Endodermal cell (in vitro differentiated cells): ENCODE measurements around the gene MDM1. TPM values are rescaled to one million over a fixed set of nuclear protein-coding genes. Genes with fewer than 3 reads are reported as not detected.
A peak's percentile ranks its signal among the peaks of the same experiment; 100 is the strongest.

Experiments
- DNase-seq: peaks from one replicate; pipeline ENCODE4 v3.0.0-alpha.2; 2017
- H3K27ac ChIP-seq: 2 replicates; pipeline ENCODE4 v1.5.1; 2013; ENCODE audit warnings: mild to moderate bottlenecking, low read depth, low read length, moderate library complexity
- H3K27me3 ChIP-seq: 2 replicates; pipeline ENCODE4 v1.6.1; 2013; ENCODE audit warnings: mild to moderate bottlenecking, low read length, moderate library complexity; ENCODE audit not compliant: insufficient read depth, control insufficient read depth, poor library complexity, severe bottlenecking
- H3K36me3 ChIP-seq: 2 replicates; pipeline ENCODE4 v1.7.0; 2013; ENCODE audit warnings: mild to moderate bottlenecking, low read length, moderate library complexity; ENCODE audit not compliant: control insufficient read depth, insufficient read depth
- H3K4me1 ChIP-seq: one replicate; pipeline ENCODE4 v1.7.0; 2013; ENCODE audit warnings: low read length; ENCODE audit not compliant: control insufficient read depth, insufficient read depth
- H3K4me3 ChIP-seq: 2 replicates; pipeline ENCODE4 v1.5.1; 2013; ENCODE audit warnings: mild to moderate bottlenecking, low read length, moderate library complexity
- H3K9ac ChIP-seq: 2 replicates; pipeline ENCODE4 v1.6.1; 2013; ENCODE audit warnings: mild to moderate bottlenecking, low read length, moderate library complexity; ENCODE audit not compliant: poor library complexity, severe bottlenecking; ENCODE audit errors: extremely low read depth
- H3K9me3 ChIP-seq: 2 replicates; pipeline ENCODE4 v1.6.1; 2013; ENCODE audit warnings: mild to moderate bottlenecking, low read length, moderate library complexity; ENCODE audit not compliant: control insufficient read depth
- H3K27ac Mint-ChIP-seq: 2 replicates; pipeline ENCODE4 v1.8.0; 2020; ENCODE audit warnings: mixed read lengths
- H3K27me3 Mint-ChIP-seq: 2 replicates; pipeline ENCODE4 v1.8.0; 2021; ENCODE audit warnings: mild to moderate bottlenecking, mixed read lengths; ENCODE audit not compliant: insufficient read depth
- H3K36me3 Mint-ChIP-seq: 2 replicates; pipeline ENCODE4 v1.8.0; 2020; ENCODE audit warnings: low read depth, mixed read lengths
- H3K4me1 Mint-ChIP-seq: 2 replicates; pipeline ENCODE4 v1.8.0; 2020; ENCODE audit warnings: mixed read lengths
- H3K4me3 Mint-ChIP-seq: 2 replicates; pipeline ENCODE4 v1.8.0; 2020; ENCODE audit warnings: mild to moderate bottlenecking, moderate library complexity, mixed read lengths
- H3K9me3 Mint-ChIP-seq: 2 replicates; pipeline ENCODE4 v1.8.0; 2020; ENCODE audit warnings: mild to moderate bottlenecking, mixed read lengths
- CTCF ChIP-seq: fragments of 200-600 bp; sonication (generic); conservative IDR thresholded peaks from 2 replicates; pipeline ENCODE4 v1.5.0; 2021; ENCODE audit warnings: antibody characterized with exemption, mild to moderate bottlenecking
- WGBS, 2 experiments: methylation state at CpG; one replicate each; pipeline versions ENCODE4 v1.1.5 to v1.1.7; 2013; ENCODE audit warnings: missing lambda C conversion rate in 2 of 2, mixed read lengths in 1 of 2; ENCODE audit not compliant: insufficient coverage in 1 of 2, insufficient read length in 1 of 2; 5-methylcytosine and 5-hydroxymethylcytosine counted together
- total RNA-seq, 2 donors: library from RNA; stranded (reverse); fragmentation: NEBNext Ultra II Directional in 1 of 2; extraction: Animal tissue kit (Norgen Biotek cat#: 25700) in 1 of 2; gene quantifications; 2 replicates in 1 of 2; 3 replicates in 1 of 2; pipeline ENCODE4 v1.2.1, GENCODE V29; 2021

MDM1 gene
- total RNA-seq, 2 donors from 2014 or later = 20.2 to 21.2 TPM

- 98 to 100% methylated on average over 1 to 3 of the region's 3 CpGs for WGBS, 2 experiments
- Histone ChIP-seq H3K9ac (no peak overlapping the region), H3K36me3 (peaks cover 26% of the 10 kb centered on the region), H3K27me3 (no peaks in the 10 kb centered on the region), H3K9me3 (no peaks in the 10 kb centered on the region), H3K27ac (no peak overlapping the region), H3K4me1 (peaks cover 3% of the 10 kb centered on the region), H3K4me3 (no peak overlapping the region)
- Mint-ChIP-seq H3K4me3 (no peak overlapping the region), H3K9me3 (no peaks in the 10 kb centered on the region), H3K36me3 (peaks cover 21% of the 10 kb centered on the region), H3K27ac (no peak overlapping the region), H3K27me3 (no peaks in the 10 kb centered on the region), H3K4me1 (peaks cover 15% of the 10 kb centered on the region)
- TF ChIP-seq CTCF = no peak
- DNase-seq = no peak
Observed at GRCh38 chr12:68324531-68324930, 7.6 kb downstream of the MDM1 start.

GRCh38 chr12:68321140-68321539 is 11.0 kb downstream of the MDM1 start:
- 100% methylated on average over 1 of the region's 2 CpGs; no CpG with 5 or more reads in 1 of the 2 experiments for WGBS, 2 experiments
- no peak overlapping the region for H3K27ac Mint-ChIP-seq
- Histone ChIP-seq H3K4me3 (no peak overlapping the region), H3K9me3 (no peaks in the 10 kb centered on the region), H3K27ac (no peak overlapping the region), H3K4me1 (no peaks in the 10 kb centered on the region), H3K27me3 (no peaks in the 10 kb centered on the region), H3K9ac (no peak overlapping the region), H3K36me3 (peaks cover 25% of the 10 kb centered on the region)
- H3K36me3 Mint-ChIP-seq = peaks cover 6% of the 10 kb centered on the region
- H3K4me1 Mint-ChIP-seq = peaks cover 2% of the 10 kb centered on the region
- no peak overlapping the region for H3K4me3 Mint-ChIP-seq
- no peaks in the 10 kb centered on the region for H3K27me3 Mint-ChIP-seq
- H3K9me3 Mint-ChIP-seq = no peaks in the 10 kb centered on the region
- no peak for DNase-seq
- TF ChIP-seq CTCF = no peak

- no peak for DNase-seq
- no peaks in the 10 kb centered on the region for H3K9me3 ChIP-seq
- no peak overlapping the region for H3K4me3 Mint-ChIP-seq
- no peak for TF ChIP-seq CTCF
- no peaks in the 10 kb centered on the region for H3K4me1 Mint-ChIP-seq
- H3K27me3 Mint-ChIP-seq = no peaks in the 10 kb centered on the region
- H3K27ac ChIP-seq = no peak overlapping the region
- peaks cover 5% of the 10 kb centered on the region for H3K36me3 Mint-ChIP-seq
- 93% methylated on average over 8 to 11 of the region's 11 CpGs for WGBS, 2 experiments
- H3K36me3 ChIP-seq = peaks cover 23% of the 10 kb centered on the region
- no peaks in the 10 kb centered on the region for H3K27me3 ChIP-seq
- H3K27ac Mint-ChIP-seq = peak overlapping the region; percentile 24
- no peaks in the 10 kb centered on the region for H3K9me3 Mint-ChIP-seq
- no peak overlapping the region for H3K9ac ChIP-seq
- H3K4me3 ChIP-seq = no peak overlapping the region
- H3K4me1 ChIP-seq = no peaks in the 10 kb centered on the region
Observed at GRCh38 chr12:68319988-68320623, 12.1 kb downstream of the MDM1 start.
